Body of pancreas (tissue), 4 donors: Measurements from ENCODE around the gene ADAT1.

ENCODE experiments used
- CTCF ChIP-seq, 7 experiments: fragments of 450-650 bp in 4 of 7; fragments of 200-600 bp in 3 of 7; sonication (generic) in 3 of 7; IDR thresholded peaks; one replicate each; pipeline ENCODE4 v1.5.1; 2016 to 2019; ENCODE audit warnings: antibody characterized with exemption in 7 of 7
- POLR2A ChIP-seq, 3 donors: fragments of 450-650 bp; IDR thresholded peaks; one replicate each; pipeline ENCODE4 v1.6.1; 2016; ENCODE audit warnings: antibody characterized with exemption in 3 of 3, mild to moderate bottlenecking in 2 of 3

GRCh38 chr16:75552951-75553350 lies 70.1 kb downstream of the ADAT1 start:
- TF ChIP-seq CTCF (IDR thresholded peaks at IDR 0.05) (no peak), POLR2A (IDR thresholded peaks at IDR 0.05) (no peak)
